ENCODE data around the gene U2SURP.

GRCh38 chr3:143103652-143104051 is 102.3 kb downstream of the U2SURP start:
- TF ChIP-seq GATA3 (IDR thresholded peaks at IDR 0.05; ENCODE audit: low read depth, low read length) (no peak), GATA2 (IDR thresholded peaks at IDR 0.05; ENCODE audit: low read depth, low read length) (no peak)
